Right atrium auricular region (tissue), 2 donors: ENCODE measurements around the gene ADAMTS10. TPM values are rescaled to one million over a fixed set of nuclear protein-coding genes. Genes with fewer than 3 reads are reported as not detected.

Experiments used
- DNase-seq: peaks from one replicate; pipeline ENCODE4 v3.0.0-alpha.2; 2019; ENCODE audit warnings: low spot score
- H3K27ac ChIP-seq, 2 donors: fragments of 200-600 bp; sonication (generic); 1 replicate in 1 of 2; 2 replicates in 1 of 2; pipeline ENCODE4 v1.5.1; 2016 to 2019
- H3K27me3 ChIP-seq, 2 donors: fragments of 200-600 bp; sonication (generic); one replicate each; pipeline versions ENCODE4 v1.5.1 to v1.6.0; 2017 to 2019
- H3K36me3 ChIP-seq: fragments of 200-600 bp; sonication (generic); one replicate; pipeline ENCODE4 v1.5.1; 2016
- H3K4me1 ChIP-seq, 2 donors: fragments of 200-600 bp; sonication (generic); one replicate each; pipeline versions ENCODE4 v1.5.1 to v1.6.0; 2017 to 2019
- H3K4me3 ChIP-seq, 2 donors: fragments of 200-600 bp; sonication (generic); 1 replicate in 1 of 2; 2 replicates in 1 of 2; pipeline ENCODE4 v1.5.1; 2017 to 2019; ENCODE audit warnings: mild to moderate bottlenecking in 1 of 2, moderate library complexity in 1 of 2
- H3K9me3 ChIP-seq, 2 donors: fragments of 200-600 bp; sonication (generic); one replicate each; pipeline ENCODE4 v1.5.1; 2019
- total RNA-seq, 2 donors: library from RNA; depleted of rRNA; stranded (reverse); fragments of >200 nt; gene quantifications; one replicate each; pipeline ENCODE4 v1.1.0, GENCODE V29; 2016
- TF ChIP-seq, protein P1 (sequence below), 2 donors: fragments of 200-600 bp; sonication (generic); IDR thresholded peaks; one replicate each; pipeline ENCODE4 v1.5.1; 2019; ENCODE audit warnings: antibody characterized with exemption in 2 of 2

ADAMTS10 gene
- total RNA-seq, 2 donors from 2014 or later = 13.1 to 14.9 TPM

DNA sequence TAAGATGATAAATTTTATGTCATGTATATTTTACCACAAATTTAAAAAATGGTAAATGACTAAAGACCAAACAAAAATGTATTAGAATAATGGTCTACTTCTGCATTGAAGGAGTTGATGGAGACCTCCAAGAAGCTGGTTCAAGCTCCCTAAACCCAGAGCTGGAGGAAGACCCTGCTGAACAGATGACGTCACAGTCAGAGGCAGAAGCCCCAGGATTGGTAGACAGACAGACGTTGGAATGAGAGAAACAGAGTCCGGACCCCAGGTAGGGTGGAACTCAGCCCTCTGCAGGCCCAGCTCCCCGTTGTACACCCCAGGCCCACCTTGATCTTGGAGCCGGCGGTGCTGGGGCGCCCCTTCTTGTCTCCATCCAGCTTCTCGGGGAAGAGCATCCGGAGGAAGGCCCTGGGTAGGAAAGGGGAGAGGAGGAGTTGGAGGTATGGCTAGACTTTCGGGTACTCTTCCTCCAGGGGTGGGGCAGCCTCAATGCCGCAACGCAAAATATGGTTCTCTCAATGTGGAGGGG, 70.8 kb downstream of the ADAMTS10 start:
- no peak for DNase-seq
- TF ChIP-seq, protein P1, sequence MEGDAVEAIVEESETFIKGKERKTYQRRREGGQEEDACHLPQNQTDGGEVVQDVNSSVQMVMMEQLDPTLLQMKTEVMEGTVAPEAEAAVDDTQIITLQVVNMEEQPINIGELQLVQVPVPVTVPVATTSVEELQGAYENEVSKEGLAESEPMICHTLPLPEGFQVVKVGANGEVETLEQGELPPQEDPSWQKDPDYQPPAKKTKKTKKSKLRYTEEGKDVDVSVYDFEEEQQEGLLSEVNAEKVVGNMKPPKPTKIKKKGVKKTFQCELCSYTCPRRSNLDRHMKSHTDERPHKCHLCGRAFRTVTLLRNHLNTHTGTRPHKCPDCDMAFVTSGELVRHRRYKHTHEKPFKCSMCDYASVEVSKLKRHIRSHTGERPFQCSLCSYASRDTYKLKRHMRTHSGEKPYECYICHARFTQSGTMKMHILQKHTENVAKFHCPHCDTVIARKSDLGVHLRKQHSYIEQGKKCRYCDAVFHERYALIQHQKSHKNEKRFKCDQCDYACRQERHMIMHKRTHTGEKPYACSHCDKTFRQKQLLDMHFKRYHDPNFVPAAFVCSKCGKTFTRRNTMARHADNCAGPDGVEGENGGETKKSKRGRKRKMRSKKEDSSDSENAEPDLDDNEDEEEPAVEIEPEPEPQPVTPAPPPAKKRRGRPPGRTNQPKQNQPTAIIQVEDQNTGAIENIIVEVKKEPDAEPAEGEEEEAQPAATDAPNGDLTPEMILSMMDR (IDR thresholded peaks at IDR 0.05) = no peak
- Histone ChIP-seq H3K36me3 (no peaks in the 10 kb centered on the region), H3K9me3 (no peaks in the 10 kb centered on the region), H3K27ac (no peak overlapping the region), H3K27me3 (no peaks in the 10 kb centered on the region), H3K4me1 (no peaks in the 10 kb centered on the region), H3K4me3 (no peak overlapping the region)

DNA sequence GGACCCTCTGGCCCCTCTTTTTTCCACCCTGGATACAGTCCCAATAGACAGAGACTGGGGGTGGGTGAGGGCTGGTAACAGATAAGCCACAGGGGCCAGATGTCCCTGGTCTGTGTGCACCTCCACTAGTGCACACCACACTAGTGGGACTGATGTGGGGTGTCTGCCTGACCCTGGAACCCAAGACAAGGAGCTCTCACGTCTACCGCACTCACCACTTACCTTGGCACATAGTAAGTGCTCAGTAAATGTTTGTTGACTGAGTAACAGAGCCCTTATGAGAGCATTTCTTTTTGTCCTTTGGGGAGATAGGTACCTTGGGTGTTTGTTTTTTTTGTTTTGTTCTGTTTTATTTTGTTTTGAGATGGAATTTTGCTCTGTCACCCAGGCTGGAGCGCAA, 73.4 kb downstream of the ADAMTS10 start:
- no peaks in the 10 kb centered on the region for H3K36me3 ChIP-seq
- H3K4me1 ChIP-seq = no peaks in the 10 kb centered on the region
- DNase-seq = no peak
- H3K27me3 ChIP-seq = no peaks in the 10 kb centered on the region
- TF ChIP-seq, protein P1 (IDR thresholded peaks at IDR 0.05) = no peak
- no peak overlapping the region for H3K4me3 ChIP-seq
- H3K9me3 ChIP-seq = no peaks in the 10 kb centered on the region
- no peak overlapping the region for H3K27ac ChIP-seq

DNA sequence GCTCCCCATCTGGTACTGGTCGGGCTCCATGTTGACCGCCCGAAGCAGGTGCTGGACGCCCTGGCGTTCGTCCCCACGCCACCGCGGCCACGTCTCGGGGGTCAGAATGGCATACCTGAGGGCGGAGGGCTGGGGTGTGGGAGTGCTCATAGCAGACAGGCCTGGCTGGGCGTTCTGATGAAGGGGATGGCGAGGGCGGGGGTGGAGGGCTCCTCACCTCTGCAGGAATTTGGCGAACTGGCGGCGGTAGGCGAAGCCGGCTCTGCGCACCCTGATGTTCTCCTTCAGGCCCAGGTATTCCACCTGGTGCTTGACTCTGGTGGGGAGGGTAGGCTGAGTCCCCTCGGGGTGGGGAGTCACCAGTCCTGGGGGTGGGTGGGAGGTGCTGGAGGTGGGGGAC, 74.2 kb downstream of the ADAMTS10 start:
- DNase-seq = no peak
- no peaks in the 10 kb centered on the region for H3K27me3 ChIP-seq
- H3K4me3 ChIP-seq = no peak overlapping the region
- no peaks in the 10 kb centered on the region for H3K9me3 ChIP-seq
- H3K4me1 ChIP-seq = no peaks in the 10 kb centered on the region
- TF ChIP-seq, protein P1 (IDR thresholded peaks at IDR 0.05) = no peak
- H3K27ac ChIP-seq = no peak overlapping the region
- H3K36me3 ChIP-seq = no peaks in the 10 kb centered on the region

DNA sequence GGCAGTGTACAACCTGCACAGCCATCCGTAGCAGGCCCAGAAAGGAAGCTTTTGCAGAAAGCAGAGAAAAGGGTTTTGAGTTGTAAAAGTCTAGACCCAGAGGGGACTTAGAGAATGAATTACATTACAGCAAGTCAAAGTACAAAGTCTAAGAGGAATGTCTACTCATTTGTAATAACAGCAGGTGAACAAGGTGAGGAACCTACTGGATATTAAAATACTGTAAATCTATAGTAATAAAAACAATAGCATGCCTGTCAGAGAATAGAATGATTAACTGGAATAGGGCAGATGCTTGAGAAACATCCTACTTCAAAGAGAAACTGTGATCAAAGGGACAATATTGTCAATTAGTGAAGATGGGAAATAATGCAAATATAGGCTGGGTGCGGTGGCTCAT, 78.3 kb downstream of the ADAMTS10 start:
- Histone ChIP-seq H3K9me3 (no peaks in the 10 kb centered on the region), H3K4me1 (no peaks in the 10 kb centered on the region), H3K27me3 (no peaks in the 10 kb centered on the region), H3K27ac (no peak overlapping the region), H3K36me3 (no peaks in the 10 kb centered on the region), H3K4me3 (no peak overlapping the region)
- TF ChIP-seq, protein P1 (IDR thresholded peaks at IDR 0.05) = no peak
- DNase-seq = no peak

DNA sequence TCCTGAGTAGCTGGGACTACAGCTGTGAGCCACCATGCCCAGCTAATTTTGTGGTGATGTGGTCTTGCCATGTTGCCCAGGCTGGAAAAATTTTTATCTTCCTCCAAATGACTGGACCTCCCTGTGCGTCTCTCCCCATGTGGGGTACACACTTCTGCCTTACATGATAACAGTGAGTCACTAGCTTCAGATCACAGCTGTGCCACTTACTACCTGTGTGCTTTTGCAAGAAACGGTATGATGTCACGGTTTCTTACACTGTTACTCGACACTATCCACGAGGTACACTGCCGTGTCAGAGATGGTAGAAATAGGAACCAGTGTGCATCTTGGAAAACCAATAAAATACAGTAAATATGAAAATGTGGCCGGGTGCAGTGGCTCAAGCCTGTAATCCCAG, 79.0 kb downstream of the ADAMTS10 start:
- no peak overlapping the region for H3K4me3 ChIP-seq
- H3K36me3 ChIP-seq = no peaks in the 10 kb centered on the region
- H3K4me1 ChIP-seq = peaks cover 0 to 7% of the 10 kb centered on the region in 2 donors
- no peaks in the 10 kb centered on the region for H3K27me3 ChIP-seq
- no peaks in the 10 kb centered on the region for H3K9me3 ChIP-seq
- no peak for DNase-seq
- TF ChIP-seq, protein P1 (IDR thresholded peaks at IDR 0.05) = no peak
- no peak overlapping the region for H3K27ac ChIP-seq

Other genes starting within 250 kb of the ADAMTS10 start
- gene ANGPTL4, start 246.6 kb downstream of the ADAMTS10 start, total RNA-seq = 10 to 100 TPM; 32.6 to 69.1 TPM
- gene RAB11B, start 220.4 kb downstream of the ADAMTS10 start, total RNA-seq = 10 to 100 TPM; 51.0 to 66.0 TPM
- 100 to 1,000 TPM; 222 to 270 TPM for gene MARCHF2, start 197.4 kb downstream of the ADAMTS10 start, total RNA-seq
- 10 to 100 TPM; 51.0 to 76.5 TPM for gene HNRNPM, start 165.7 kb downstream of the ADAMTS10 start, total RNA-seq
- gene PRAM1, start 108.1 kb downstream of the ADAMTS10 start, total RNA-seq = under 1 TPM; 0.19 to 0.79 TPM
- gene ZNF414, start 96.5 kb downstream of the ADAMTS10 start, total RNA-seq = 10 to 100 TPM in 1 of 2 donors, 1 to 10 TPM in 1; 8.2 to 13.5 TPM
- 10 to 100 TPM in 1 of 2 donors, 1 to 10 TPM in 1; 4.4 to 10.8 TPM for gene MYO1F, start 33.3 kb downstream of the ADAMTS10 start, total RNA-seq
- not detected for gene NFILZ, start 19.9 kb upstream of the ADAMTS10 start, total RNA-seq
- not detected for gene ACTL9, start 88.1 kb upstream of the ADAMTS10 start, total RNA-seq
- gene OR2Z1, start 110.9 kb upstream of the ADAMTS10 start, total RNA-seq = not detected
- gene ZNF558, start 221.6 kb upstream of the ADAMTS10 start, total RNA-seq = 10 to 100 TPM; 14.5 to 16.8 TPM
- not detected for gene MBD3L1, start 221.7 kb upstream of the ADAMTS10 start, total RNA-seq